ENCODE measurements around the gene SHKBP1. TPM values are rescaled to one million over a fixed set of nuclear protein-coding genes. Genes with fewer than 3 reads are reported as not detected.

Gene SHKBP1
- total and polyA plus RNA-seq, 8 donors = 33.6 to 122 (median 43.8) TPM

DNA sequence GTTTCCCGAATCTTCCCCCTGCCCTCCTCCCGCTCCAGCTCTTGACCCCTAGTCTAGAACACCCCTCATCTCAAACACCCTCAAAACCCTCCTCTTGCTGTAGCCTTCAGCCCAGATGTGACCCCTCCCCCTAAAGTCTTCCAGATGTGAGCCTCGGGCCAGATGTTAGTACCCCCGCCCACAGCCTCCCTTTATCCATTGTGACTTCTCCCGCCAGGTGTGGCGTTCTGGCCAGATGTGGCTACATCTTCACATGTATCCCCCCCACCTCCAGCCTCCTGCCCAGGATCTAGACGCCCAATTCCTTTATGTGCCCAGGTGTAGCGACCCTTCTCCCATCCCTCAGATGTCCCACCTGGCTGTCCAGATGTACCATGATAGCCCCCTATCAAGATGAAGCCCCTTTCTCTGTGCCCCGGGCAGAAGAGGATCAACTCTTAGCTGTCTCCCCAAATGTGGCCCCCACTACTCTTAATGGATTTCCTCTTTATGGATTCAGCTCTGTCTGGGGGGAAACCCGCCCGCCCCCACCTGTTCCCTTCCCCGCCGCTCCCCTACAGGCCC lies 24.0 kb downstream of the SHKBP1 start:
- TF ChIP-seq, protein P1, sequence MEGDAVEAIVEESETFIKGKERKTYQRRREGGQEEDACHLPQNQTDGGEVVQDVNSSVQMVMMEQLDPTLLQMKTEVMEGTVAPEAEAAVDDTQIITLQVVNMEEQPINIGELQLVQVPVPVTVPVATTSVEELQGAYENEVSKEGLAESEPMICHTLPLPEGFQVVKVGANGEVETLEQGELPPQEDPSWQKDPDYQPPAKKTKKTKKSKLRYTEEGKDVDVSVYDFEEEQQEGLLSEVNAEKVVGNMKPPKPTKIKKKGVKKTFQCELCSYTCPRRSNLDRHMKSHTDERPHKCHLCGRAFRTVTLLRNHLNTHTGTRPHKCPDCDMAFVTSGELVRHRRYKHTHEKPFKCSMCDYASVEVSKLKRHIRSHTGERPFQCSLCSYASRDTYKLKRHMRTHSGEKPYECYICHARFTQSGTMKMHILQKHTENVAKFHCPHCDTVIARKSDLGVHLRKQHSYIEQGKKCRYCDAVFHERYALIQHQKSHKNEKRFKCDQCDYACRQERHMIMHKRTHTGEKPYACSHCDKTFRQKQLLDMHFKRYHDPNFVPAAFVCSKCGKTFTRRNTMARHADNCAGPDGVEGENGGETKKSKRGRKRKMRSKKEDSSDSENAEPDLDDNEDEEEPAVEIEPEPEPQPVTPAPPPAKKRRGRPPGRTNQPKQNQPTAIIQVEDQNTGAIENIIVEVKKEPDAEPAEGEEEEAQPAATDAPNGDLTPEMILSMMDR (IDR thresholded peaks at IDR 0.05) = no peak
- ATAC-seq = no peak
- Histone ChIP-seq H3K9me3 (no peaks in the 10 kb centered on the region), H3K27ac (no peak overlapping the region), H3K4me1 (peaks cover 29 to 86% of the 10 kb centered on the region in 2 donors), H3K27me3 (peaks cover 42 to 100% of the 10 kb centered on the region in 2 donors), H3K4me3 (no peak overlapping the region), H3K36me3 (no peaks in the 10 kb centered on the region)
- intact Hi-C loops (cut with DNase I) = no loop called here
- DNase-seq = no peak

DNA sequence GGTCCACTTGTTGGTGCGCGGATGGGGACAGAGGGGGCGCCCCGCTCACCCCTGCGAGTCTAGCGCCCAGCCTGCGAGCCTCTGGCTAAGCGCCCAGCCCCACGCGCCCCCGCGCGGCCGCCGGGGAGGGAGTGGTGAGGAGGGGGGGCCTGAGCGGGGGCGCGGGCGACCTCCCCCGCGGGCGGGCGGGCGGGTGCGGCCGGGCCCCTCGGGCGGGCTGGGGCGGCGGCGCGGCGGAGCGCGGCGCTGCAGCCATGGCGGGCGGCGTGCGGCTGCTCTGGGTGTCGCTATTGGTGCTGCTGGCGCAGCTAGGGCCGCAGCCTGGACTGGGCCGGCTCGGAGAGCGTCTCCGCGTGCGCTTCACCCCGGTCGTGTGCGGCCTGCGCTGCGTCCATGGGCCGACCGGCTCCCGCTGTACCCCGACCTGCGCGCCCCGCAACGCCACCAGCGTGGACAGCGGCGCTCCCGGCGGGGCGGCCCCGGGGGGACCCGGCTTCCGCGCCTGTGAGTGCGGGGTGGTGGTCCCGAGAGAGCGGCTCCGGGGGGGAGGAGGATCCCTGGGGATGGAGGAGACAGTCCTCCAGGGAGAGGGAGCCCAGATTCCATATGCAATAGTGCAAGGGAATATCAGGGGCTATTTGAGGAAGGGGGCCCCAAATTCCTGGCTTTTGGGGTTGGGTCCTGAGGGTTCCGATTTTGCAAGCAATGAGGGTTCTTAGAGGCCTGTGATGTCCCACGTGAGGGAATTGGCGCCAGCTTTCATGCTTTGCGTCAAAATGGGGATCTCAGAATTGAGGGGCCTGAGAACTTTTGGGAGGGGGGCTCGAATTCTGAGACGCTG lies 24.7 kb downstream of the SHKBP1 start, which contains the start of gene LTBP4:
Gene LTBP4, plus strand, starts transcription at position 236 of the 841 bp plus-strand sequence. Its CDS starts 19 bp downstream, at position 255.
- peaks cover 35 to 93% of the 10 kb centered on the region in 2 donors for H3K4me1 ChIP-seq
- H3K36me3 ChIP-seq = no peaks in the 10 kb centered on the region
- H3K4me3 ChIP-seq = peak within 1 kb of the TSS; percentile 40 to 41
- H3K9me3 ChIP-seq = no peaks in the 10 kb centered on the region
- peak within 1 kb of the TSS; percentile 28 to 80 for H3K27ac ChIP-seq
- peaks cover 40 to 100% of the 10 kb centered on the region in 2 donors for H3K27me3 ChIP-seq
- ATAC-seq = no peak
- TF ChIP-seq, protein P1 (IDR thresholded peaks at IDR 0.05) = no peak
- peak in 2 of 4 donors; percentile 82 for DNase-seq
- intact Hi-C loops (cut with DNase I) = no loop called here

DNA sequence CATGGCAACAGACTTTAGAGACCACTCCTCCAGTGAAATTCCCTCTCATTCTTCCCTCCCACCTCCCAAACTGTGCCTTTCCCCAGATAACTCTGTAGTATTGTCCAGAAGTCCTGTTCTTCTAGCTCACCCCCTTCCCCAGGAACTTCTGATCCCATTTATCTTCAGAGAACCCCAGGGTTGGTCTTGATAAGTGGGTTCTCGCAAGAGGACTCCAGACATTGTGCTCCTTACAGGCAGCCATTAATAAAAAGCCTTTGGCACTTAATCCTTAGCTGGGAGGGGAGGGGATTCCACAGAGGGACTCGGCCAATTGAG lies 26.4 kb downstream of the SHKBP1 start:
- no peaks in the 10 kb centered on the region for H3K9me3 ChIP-seq
- peak overlapping the region in 1 of 2 donors; percentile 16 for H3K4me3 ChIP-seq
- TF ChIP-seq, protein P1 (IDR thresholded peaks at IDR 0.05) = no peak
- ATAC-seq = no peak
- DNase-seq = peak in 1 of 4 donors; percentile 35
- peaks cover 24 to 100% of the 10 kb centered on the region in 2 donors for H3K27me3 ChIP-seq
- H3K27ac ChIP-seq = peak overlapping the region; percentile 21 to 80
- no peaks in the 10 kb centered on the region for H3K36me3 ChIP-seq
- intact Hi-C loops (cut with DNase I) = no loop called here
- peaks cover 35 to 81% of the 10 kb centered on the region in 2 donors for H3K4me1 ChIP-seq

DNA sequence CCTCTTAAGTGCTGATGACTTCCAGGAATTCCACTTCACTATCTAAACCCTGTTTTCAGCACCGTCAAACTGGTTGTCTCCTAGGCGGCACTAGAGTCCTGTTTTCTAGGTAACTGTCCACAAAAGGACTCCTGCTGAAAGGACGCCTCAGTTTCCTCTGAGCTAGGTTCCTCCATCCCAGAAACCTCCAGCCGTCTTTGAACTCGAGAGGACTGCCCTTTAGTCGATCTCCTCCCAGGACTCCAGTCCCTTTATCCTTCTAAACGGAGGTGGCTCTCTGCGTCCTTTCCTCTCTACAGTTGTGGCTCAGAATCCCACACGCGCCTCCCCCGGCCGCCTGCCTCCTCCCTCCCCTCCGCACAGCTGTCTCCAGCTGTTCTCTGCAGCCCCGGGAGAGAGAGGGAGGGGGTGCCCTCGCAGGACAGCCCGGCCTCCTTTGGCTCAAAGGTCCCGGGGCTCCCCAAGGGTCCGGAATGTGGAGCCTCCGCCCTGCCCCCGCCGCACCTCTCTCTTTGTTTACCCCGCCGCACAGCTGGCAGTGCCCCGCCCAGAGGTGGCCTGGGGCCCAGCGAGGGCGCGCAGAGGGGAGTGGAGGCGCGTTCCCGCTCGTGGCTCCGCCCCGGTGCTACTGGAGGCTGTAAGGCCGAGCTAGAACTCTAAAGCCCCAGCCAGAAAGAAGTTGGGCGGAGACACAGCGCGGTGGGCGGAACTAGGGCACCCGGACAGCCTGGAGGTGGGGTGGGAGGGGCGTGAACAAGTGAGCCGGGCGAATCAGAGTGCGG lies 26.9 kb downstream of the SHKBP1 start:
- peak overlapping the region; percentile 30 to 39 for H3K4me3 ChIP-seq
- DNase-seq = peak; percentile 97 to 99 (median 98)
- ATAC-seq = peak; percentile 81
- H3K9me3 ChIP-seq = no peaks in the 10 kb centered on the region
- H3K27me3 ChIP-seq = peaks cover 19 to 100% of the 10 kb centered on the region in 2 donors
- H3K36me3 ChIP-seq = no peaks in the 10 kb centered on the region
- TF ChIP-seq, protein P1 (IDR thresholded peaks at IDR 0.05) = no peak
- intact Hi-C loops (cut with DNase I) = no loop called here
- peaks cover 35 to 75% of the 10 kb centered on the region in 2 donors for H3K4me1 ChIP-seq
- peak overlapping the region; percentile 21 to 80 for H3K27ac ChIP-seq
